ENCODE measurements around the gene THUMPD3.

THUMPD3 gene

GRCh38 chr3:9352917-9353752 lies 9.7 kb upstream of the THUMPD3 start:
- DNase-seq (ENCODE audit: low read depth, low spot score) = no peak

GRCh38 chr3:9361691-9362388 lies 1.0 kb upstream of the THUMPD3 start:
- no peak for DNase-seq (ENCODE audit: low read depth, low spot score)
- peak overlapping the region; percentile 81 for H3K27ac ChIP-seq

More at GRCh38 chr3:9352917-9353752, 9.7 kb upstream of the THUMPD3 start:
- no peak overlapping the region for H3K27ac ChIP-seq

DNA sequence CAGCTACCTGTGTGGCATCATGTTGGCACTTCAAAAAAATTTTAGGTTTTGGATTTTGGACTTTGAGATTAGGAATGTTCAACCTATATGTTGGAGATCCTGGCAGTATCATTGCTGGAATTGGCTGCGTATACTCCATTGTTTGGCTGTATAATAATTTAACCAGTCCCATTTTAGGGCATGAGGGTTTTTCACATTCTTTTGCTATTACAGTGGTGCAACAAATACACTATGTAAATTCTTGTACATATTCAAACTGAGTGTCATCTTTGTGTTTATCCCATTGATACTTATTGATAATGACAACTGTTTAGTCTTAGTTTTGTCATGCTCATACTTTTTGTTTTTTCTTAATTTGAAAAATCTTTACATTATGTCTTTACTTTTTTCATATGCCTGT lies 6.7 kb downstream of the THUMPD3 start:
- DNase-seq (ENCODE audit: low read depth, low spot score) = no peak
- H3K27ac ChIP-seq = no peak overlapping the region

DNA sequence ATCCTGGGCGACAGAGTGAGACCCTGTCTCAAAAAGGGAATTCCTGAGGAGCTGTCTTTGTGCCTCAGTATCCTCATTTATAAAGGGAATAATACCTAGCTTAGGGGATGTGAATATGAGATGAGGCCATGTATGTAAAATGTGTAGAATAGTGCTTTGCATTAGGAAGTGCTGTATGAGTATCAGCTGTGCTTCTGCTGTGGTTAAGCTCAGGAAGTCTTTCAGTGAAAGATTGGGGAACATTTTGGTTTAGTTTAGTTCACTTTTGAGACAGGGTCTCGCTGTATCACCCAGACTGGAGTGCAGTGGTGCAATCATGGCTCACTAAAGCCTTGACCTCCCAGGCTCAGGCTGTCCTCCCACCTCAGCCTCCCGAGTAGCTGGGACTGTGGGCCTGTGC lies 10.6 kb downstream of the THUMPD3 start:
- no peak overlapping the region for H3K27ac ChIP-seq
- no peak for DNase-seq (ENCODE audit: low read depth, low spot score)

- H3K27ac ChIP-seq = no peak overlapping the region
- DNase-seq (ENCODE audit: low read depth, low spot score) = no peak
Observed at GRCh38 chr3:9377981-9378380, 15.1 kb downstream of the THUMPD3 start.

DNA sequence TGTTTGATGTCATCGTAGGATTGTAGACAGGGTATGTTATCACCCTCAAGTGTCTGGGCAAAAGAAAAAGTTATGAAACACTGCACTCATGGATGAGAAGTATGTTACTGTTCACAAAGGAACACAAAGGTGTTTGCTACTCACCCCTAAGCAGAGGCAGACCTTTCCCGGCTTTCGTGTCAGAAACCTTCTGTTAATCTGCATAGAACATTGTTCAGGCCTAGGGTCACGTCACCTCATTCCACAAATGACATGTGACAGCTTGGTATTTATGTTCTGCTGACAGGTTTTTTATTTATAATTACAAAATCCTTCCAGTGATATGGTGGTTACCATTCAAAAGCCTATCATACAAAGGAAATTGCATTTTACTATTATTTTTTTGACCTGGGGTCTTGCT lies 16.5 kb downstream of the THUMPD3 start:
- DNase-seq (ENCODE audit: low read depth, low spot score) = no peak
- H3K27ac ChIP-seq = no peak overlapping the region

- DNase-seq (ENCODE audit: low read depth, low spot score) = no peak
- H3K27ac ChIP-seq = no peak overlapping the region
Observed at GRCh38 chr3:9380014-9380413, 17.2 kb downstream of the THUMPD3 start.

- DNase-seq (ENCODE audit: low read depth, low spot score) = no peak
- peak overlapping the region; percentile 36 for H3K27ac ChIP-seq
Observed at GRCh38 chr3:9384141-9384828, 21.4 kb downstream of the THUMPD3 start.

GRCh38 chr3:9385187-9386077 lies 22.6 kb downstream of the THUMPD3 start:
- H3K27ac ChIP-seq = peak overlapping the region; percentile 36
- DNase-seq (ENCODE audit: low read depth, low spot score) = no peak

DNA sequence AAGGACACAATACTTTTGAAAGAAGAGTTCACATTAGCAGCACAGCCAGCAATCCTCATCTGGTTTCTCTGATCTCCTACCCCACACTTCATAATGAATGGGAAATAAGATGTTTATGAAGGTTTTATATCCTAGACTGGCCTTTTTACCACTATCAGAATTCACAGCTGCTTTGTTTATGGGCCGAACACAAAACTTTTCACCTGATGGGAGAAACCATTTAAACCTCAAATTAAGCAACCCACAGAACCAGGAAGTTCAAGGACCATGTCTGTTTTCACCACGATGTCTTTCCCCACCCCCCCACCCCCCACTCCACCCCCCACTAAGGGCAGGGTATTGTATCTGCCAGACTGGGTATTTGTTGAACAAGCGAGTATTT lies 23.2 kb downstream of the THUMPD3 start:
- peak overlapping the region; percentile 43 for H3K27ac ChIP-seq
- DNase-seq (ENCODE audit: low read depth, low spot score) = no peak

DNA sequence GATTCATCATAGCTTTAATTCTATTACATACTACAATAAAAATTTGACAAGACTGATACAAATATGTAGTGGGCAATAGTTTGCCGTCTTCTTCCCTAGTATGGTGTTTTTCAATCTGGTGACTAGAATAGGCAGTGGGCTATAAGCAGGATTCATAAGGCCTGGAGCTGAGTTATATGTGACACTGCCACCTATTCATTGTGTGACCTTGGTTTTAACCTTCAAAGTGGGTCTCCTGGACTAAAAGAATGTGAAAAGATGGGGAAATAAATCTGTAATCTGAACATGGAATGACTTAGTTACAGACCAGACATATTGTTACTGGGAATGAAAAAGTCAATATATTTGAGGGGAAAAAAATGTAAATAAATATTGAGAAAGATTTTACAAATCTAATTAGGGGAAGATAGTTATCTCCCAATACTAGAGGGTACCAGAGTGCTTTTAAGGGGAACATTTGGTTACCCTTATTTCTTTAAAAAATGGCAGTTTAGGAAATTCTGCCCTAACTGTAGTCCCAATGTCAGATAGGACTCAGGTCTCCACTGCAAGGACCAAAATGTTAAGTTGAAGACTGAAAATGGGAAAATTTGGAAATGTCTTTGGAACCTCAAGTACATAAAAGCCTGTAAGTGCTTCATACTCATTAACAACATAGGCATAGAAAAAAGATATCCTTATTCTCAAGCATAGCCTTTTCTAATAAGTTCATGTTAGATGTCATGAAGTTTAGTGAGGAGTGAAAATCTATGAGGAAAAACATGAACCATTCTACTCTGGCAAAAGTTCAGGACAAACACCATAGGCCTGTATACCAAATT lies 23.9 kb downstream of the THUMPD3 start:
- peak overlapping the region; percentile 43 for H3K27ac ChIP-seq
- DNase-seq (ENCODE audit: low read depth, low spot score) = no peak

GRCh38 chr3:9387322-9387655 lies 24.4 kb downstream of the THUMPD3 start:
- peak; percentile 14 for DNase-seq (ENCODE audit: low read depth, low spot score)

DNA sequence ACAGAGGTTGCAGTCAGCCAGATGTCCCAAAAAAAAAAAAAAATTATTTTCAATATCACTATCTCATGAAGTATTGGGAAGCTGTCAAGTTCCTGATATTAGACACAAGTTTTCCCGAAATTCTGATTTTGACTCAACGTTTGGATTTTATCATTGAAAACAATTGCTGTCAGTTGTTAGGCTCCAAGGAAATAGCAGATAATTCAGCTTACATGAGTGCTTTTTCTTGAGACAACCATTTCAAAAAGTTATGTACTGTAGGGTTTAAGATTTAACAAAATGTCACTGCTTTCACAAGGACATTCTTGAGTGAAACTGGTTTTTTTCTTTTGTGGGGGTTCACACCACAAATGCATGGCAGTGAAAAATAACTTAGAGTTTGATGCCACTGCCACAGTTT lies 25.3 kb downstream of the THUMPD3 start:
- H3K27ac ChIP-seq = peak overlapping the region; percentile 43
- no peak for DNase-seq (ENCODE audit: low read depth, low spot score)

More at GRCh38 chr3:9387322-9387655, 24.4 kb downstream of the THUMPD3 start:
- peak overlapping the region; percentile 43 for H3K27ac ChIP-seq

- no peak for DNase-seq (ENCODE audit: low read depth, low spot score)
- peak overlapping the region; percentile 43 for H3K27ac ChIP-seq
Observed at GRCh38 chr3:9388562-9389272, 25.9 kb downstream of the THUMPD3 start.

GRCh38 chr3:9390265-9390888 lies 27.5 kb downstream of the THUMPD3 start:
- H3K27ac ChIP-seq = peak overlapping the region; percentile 96
- no peak for DNase-seq (ENCODE audit: low read depth, low spot score)

- H3K27ac ChIP-seq = peak overlapping the region; percentile 96
Observed at GRCh38 chr3:9392041-9392440, 29.2 kb downstream of the THUMPD3 start.

GRCh38 chr3:9395570-9396300 lies 32.9 kb downstream of the THUMPD3 start:
- no peak for DNase-seq (ENCODE audit: low read depth, low spot score)
- H3K27ac ChIP-seq = peak overlapping the region; percentile 96

More at GRCh38 chr3:9392041-9392440, 29.2 kb downstream of the THUMPD3 start:
- no peak for DNase-seq (ENCODE audit: low read depth, low spot score)

DNA sequence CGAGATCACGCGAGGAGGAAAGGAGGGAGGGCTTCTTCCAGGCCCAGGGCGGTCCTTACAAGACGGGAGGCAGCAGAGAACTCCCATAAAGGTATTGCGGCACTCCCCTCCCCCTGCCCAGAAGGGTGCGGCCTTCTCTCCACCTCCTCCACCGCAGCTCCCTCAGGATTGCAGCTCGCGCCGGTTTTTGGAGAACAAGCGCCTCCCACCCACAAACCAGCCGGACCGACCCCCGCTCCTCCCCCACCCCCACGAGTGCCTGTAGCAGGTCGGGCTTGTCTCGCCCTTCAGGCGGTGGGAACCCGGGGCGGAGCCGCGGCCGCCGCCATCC lies 33.4 kb downstream of the THUMPD3 start:
- H3K27ac ChIP-seq = peak overlapping the region; percentile 96
- peak; percentile 92 for DNase-seq (ENCODE audit: low read depth, low spot score)

All from epithelial cell of prostate (primary cell).